Measurements from ENCODE around the gene ATP2B1.

DNA sequence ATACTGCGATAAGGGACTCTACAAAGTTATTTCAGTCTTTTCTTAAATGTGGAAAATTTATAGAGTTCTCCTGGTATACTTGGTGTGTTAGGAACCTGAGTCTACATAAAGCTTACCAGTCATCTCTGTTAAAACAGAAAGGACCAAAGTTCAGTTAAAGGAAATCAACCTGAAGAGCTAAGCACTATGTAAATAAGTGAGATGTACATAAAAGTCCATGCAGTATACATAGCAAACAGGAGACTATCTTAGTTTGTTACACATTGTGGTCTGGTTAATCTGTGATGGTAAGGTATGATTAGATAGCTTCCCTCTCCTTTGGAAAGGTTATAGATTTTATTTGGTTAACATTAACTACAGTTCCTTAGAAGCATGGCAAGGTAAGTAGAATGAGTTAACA, 75.9 kb downstream of the ATP2B1 start:
- TF ChIP-seq, protein P1, sequence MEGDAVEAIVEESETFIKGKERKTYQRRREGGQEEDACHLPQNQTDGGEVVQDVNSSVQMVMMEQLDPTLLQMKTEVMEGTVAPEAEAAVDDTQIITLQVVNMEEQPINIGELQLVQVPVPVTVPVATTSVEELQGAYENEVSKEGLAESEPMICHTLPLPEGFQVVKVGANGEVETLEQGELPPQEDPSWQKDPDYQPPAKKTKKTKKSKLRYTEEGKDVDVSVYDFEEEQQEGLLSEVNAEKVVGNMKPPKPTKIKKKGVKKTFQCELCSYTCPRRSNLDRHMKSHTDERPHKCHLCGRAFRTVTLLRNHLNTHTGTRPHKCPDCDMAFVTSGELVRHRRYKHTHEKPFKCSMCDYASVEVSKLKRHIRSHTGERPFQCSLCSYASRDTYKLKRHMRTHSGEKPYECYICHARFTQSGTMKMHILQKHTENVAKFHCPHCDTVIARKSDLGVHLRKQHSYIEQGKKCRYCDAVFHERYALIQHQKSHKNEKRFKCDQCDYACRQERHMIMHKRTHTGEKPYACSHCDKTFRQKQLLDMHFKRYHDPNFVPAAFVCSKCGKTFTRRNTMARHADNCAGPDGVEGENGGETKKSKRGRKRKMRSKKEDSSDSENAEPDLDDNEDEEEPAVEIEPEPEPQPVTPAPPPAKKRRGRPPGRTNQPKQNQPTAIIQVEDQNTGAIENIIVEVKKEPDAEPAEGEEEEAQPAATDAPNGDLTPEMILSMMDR (IDR thresholded peaks at IDR 0.05) = no peak
- no peak for TF ChIP-seq POLR2AphosphoS5 (IDR thresholded peaks at IDR 0.05)
- no peak for TF ChIP-seq POLR2A (IDR thresholded peaks at IDR 0.05)
- no peak for TF ChIP-seq EP300 (IDR thresholded peaks at IDR 0.05)

All from suprapubic skin (tissue), 4 donors.